IMR-90 (cell line): Measurements from ENCODE around the gene GPR27. TPM values are rescaled to one million over a fixed set of nuclear protein-coding genes. Genes with fewer than 3 reads are reported as not detected.

Experiments
- ATAC-seq: fragments of 200-7000 bp; cut with Tn5 transposase; 2 replicates; pipeline ENCODE4 v1.9.1; 2020; ENCODE audit warnings: low read depth, mild to moderate bottlenecking, moderate library complexity
- BruUV-seq: library from RNA; stranded (reverse); fragments of 400-500 nt; replicated peaks from 2 replicates; lab custom pipeline; 2021; lab: Mats Ljungman, UMichigan
- CTCF ChIA-PET: fragments of 300-600 bp; formaldehyde crosslinking; extraction: SDS; loops from one replicate; lab custom pipeline; 2021; ENCODE audit warnings: antibody characterized with exemption; lab: Yijun Ruan, JAX
- POLR2A ChIA-PET: fragments of 300-600 bp; sonication (Branson Sonifier 250); formaldehyde crosslinking; loops from one replicate; lab custom pipeline; 2022; ENCODE audit warnings: antibody characterized with exemption; ENCODE audit not compliant: unreplicated experiment; lab: Charles Lee
- DNase-seq: peaks from one replicate; pipeline ENCODE4 v3.0.0; 2013
- H2AFZ ChIP-seq: replicated peaks from 2 replicates; pipeline ENCODE3; 2013; ENCODE audit warnings: low read length, mild to moderate bottlenecking; ENCODE audit not compliant: poor library complexity
- H2AK5ac ChIP-seq: 2 replicates; pipeline ENCODE4 v1.6.1; 2013; ENCODE audit warnings: low read depth, low read length, inconsistent platforms
- H2AK9ac ChIP-seq: replicated peaks from 2 replicates; pipeline ENCODE3; 2013; ENCODE audit warnings: mild to moderate bottlenecking, low read depth, low read length, moderate library complexity; ENCODE audit not compliant: poor library complexity
- H2BK120ac ChIP-seq: 2 replicates; pipeline ENCODE4 v1.6.1; 2013; ENCODE audit warnings: low read depth, low read length, inconsistent platforms
- H2BK15ac ChIP-seq: 3 replicates; pipeline ENCODE4 v1.6.1; 2013; ENCODE audit warnings: low read depth, low read length, inconsistent platforms
- H2BK20ac ChIP-seq: 2 replicates; pipeline ENCODE4 v1.6.1; 2013; ENCODE audit warnings: low read depth, mild to moderate bottlenecking, inconsistent platforms, low read length, moderate library complexity
- H2BK5ac ChIP-seq: 2 replicates; pipeline ENCODE4 v1.6.1; 2013; ENCODE audit warnings: mild to moderate bottlenecking, low read depth, low read length, inconsistent platforms; ENCODE audit not compliant: poor library complexity, severe bottlenecking
- H3K14ac ChIP-seq: replicated peaks from 2 replicates; pipeline ENCODE4 v1.6.1; 2013; ENCODE audit warnings: low read depth, low read length, inconsistent platforms
- H3K18ac ChIP-seq: 2 replicates; pipeline ENCODE4 v1.6.1; 2013; ENCODE audit warnings: low read depth, low read length, control low read depth
- H3K23ac ChIP-seq: 2 replicates; pipeline ENCODE4 v1.6.1; 2013; ENCODE audit warnings: low read depth, low read length, inconsistent platforms
- H3K27ac ChIP-seq: 2 replicates; pipeline ENCODE4 v1.5.1; 2013; ENCODE audit warnings: mild to moderate bottlenecking, control low read depth, low read length; ENCODE audit not compliant: insufficient read depth
- H3K27me3 ChIP-seq: 2 replicates; pipeline ENCODE4 v1.6.1; 2013; ENCODE audit warnings: low read length; ENCODE audit not compliant: control insufficient read depth, insufficient read depth
- H3K36me3 ChIP-seq: 2 replicates; pipeline ENCODE4 v1.6.1; 2013; ENCODE audit warnings: low read length, mixed read lengths; ENCODE audit not compliant: control insufficient read depth, insufficient read depth
- H3K4ac ChIP-seq: 2 replicates; pipeline ENCODE4 v1.6.1; 2013; ENCODE audit warnings: low read depth, low read length, inconsistent platforms
- H3K4me1 ChIP-seq: 2 replicates; pipeline ENCODE4 v1.6.1; 2013; ENCODE audit warnings: low read length, mixed read lengths; ENCODE audit not compliant: control insufficient read depth, insufficient read depth
- H3K4me2 ChIP-seq: 2 replicates; pipeline ENCODE4 v1.6.1; 2013; ENCODE audit warnings: low read depth, mild to moderate bottlenecking, control low read depth, low read length, moderate library complexity
- H3K4me3 ChIP-seq: 2 replicates; pipeline ENCODE4 v1.5.1; 2013; ENCODE audit warnings: low read depth, mild to moderate bottlenecking, control low read depth, low read length, moderate library complexity; ENCODE audit not compliant: insufficient read depth
- H3K56ac ChIP-seq: 2 replicates; pipeline ENCODE4 v1.6.1; 2013; ENCODE audit warnings: low read length, inconsistent platforms; ENCODE audit not compliant: insufficient read depth; ENCODE audit errors: extremely low read depth
- H3K79me1 ChIP-seq, 2 experiments: 2 replicates each; pipeline ENCODE4 v1.6.1; 2013; ENCODE audit warnings: low read length in 2 of 2, inconsistent platforms in 1 of 2, low read depth in 1 of 2
- H3K9ac ChIP-seq: 2 replicates; pipeline ENCODE4 v1.6.1; 2013; ENCODE audit warnings: low read depth, low read length, control low read depth
- H3K9me1 ChIP-seq: 2 replicates; pipeline ENCODE4 v1.6.1; 2013; ENCODE audit warnings: low read length, inconsistent platforms; ENCODE audit not compliant: insufficient read depth
- H3K9me3 ChIP-seq: 2 replicates; pipeline ENCODE4 v1.6.1; 2013; ENCODE audit warnings: low read length; ENCODE audit not compliant: control insufficient read depth, insufficient read depth
- H4K20me1 ChIP-seq: 2 replicates; pipeline ENCODE4 v1.6.1; 2013; ENCODE audit warnings: low read length, inconsistent platforms; ENCODE audit not compliant: insufficient read depth
- H4K5ac ChIP-seq: 2 replicates; pipeline ENCODE4 v1.6.1; 2013; ENCODE audit warnings: mild to moderate bottlenecking, low read depth, low read length, control low read depth
- H4K8ac ChIP-seq, 2 experiments: 2 replicates each; pipeline ENCODE4 v1.6.1; 2013; ENCODE audit warnings: low read depth in 2 of 2, low read length in 2 of 2, control low read depth in 1 of 2, inconsistent platforms in 1 of 2
- H4K91ac ChIP-seq: 2 replicates; pipeline ENCODE4 v1.6.1; 2013; ENCODE audit warnings: low read depth, low read length, inconsistent platforms; ENCODE audit not compliant: insufficient read depth
- CTCF ChIP-seq: conservative IDR thresholded peaks from 2 replicates; pipeline ENCODE4 v1.5.1; 2012; ENCODE audit warnings: mild to moderate bottlenecking, low read depth, low read length, improper control_type of control experiment
- WGBS, 2 experiments: methylation state at CpG; one replicate each; pipeline versions ENCODE4 v1.1.5 to v1.1.7; 2013; ENCODE audit warnings: missing lambda C conversion rate in 2 of 2; ENCODE audit not compliant: insufficient read length in 1 of 2; ENCODE audit errors: extremely low coverage in 2 of 2; 5-methylcytosine and 5-hydroxymethylcytosine counted together
- dilution Hi-C: fragments of 300-500 bp; cut with HindIII; formaldehyde crosslinking; loops from one replicate; pipeline ENCODE4 v1.14.3; 2018; ENCODE audit warnings: low sequenced_read_pairs; ENCODE audit not compliant: unreplicated experiment
- in situ Hi-C: fragments of 300-500 bp; cut with MboI; formaldehyde crosslinking; loops from 3 replicates; pipeline ENCODE4 v1.14.3; 2019; ENCODE audit warnings: low sequenced_read_pairs, inconsistent platforms, mixed read lengths
- intact Hi-C: fragments of 100-400 bp; cut with micrococcal nuclease; formaldehyde crosslinking; loops from 2 replicates; pipeline ENCODE4 v1.10.0; 2022
- polyA plus RNA-seq, 3 experiments: library from polyadenylated mRNA; depleted of rRNA; stranded (reverse); fragments of >200 nt; gene quantifications; 2 replicates each; pipeline ENCODE4 v1.2.3, GENCODE V29; 2012; ENCODE audit warnings: low replicate concordance in 1 of 3
- total RNA-seq: library from RNA; depleted of rRNA; stranded (reverse); fragments of >200 nt; gene quantifications from 2 replicates; pipeline ENCODE4 v1.2.3, GENCODE V29; 2012

The GPR27 gene
- total and polyA plus RNA-seq, 2 of the 4 experiments (the other 2 are of a cell fraction), result not detected

- Histone ChIP-seq H3K36me3 (no peaks in the 10 kb centered on the region), H3K9me3 (no peaks in the 10 kb centered on the region), H3K18ac (no peak overlapping the region), H4K5ac (no peak overlapping the region), H3K27me3 (peaks cover 4% of the 10 kb centered on the region), H2AK5ac (no peak overlapping the region), H2BK15ac (no peak overlapping the region), H3K4me2 (no peak overlapping the region), H2BK120ac (no peak overlapping the region), H3K4ac (no peak overlapping the region), H3K4me1 (no peaks in the 10 kb centered on the region), H3K9ac (no peak overlapping the region), H3K27ac (no peak overlapping the region), H4K20me1 (no peaks in the 10 kb centered on the region), H2BK20ac (no peak overlapping the region), H3K4me3 (no peak overlapping the region), H2AFZ (no peak overlapping the region), H4K91ac (no peak overlapping the region), H2BK5ac (no peak overlapping the region), H3K23ac (no peak overlapping the region), H2AK9ac (no peak overlapping the region), H3K56ac (no peak overlapping the region), H3K79me1 (no peaks in the 10 kb centered on the region), H4K8ac (no peak overlapping the region), H3K9me1 (no peaks in the 10 kb centered on the region), H3K14ac (no peak overlapping the region)
- 100% methylated on average over 1 of the region's 2 CpGs; no CpG with 5 or more reads in 1 of the 2 experiments for WGBS, 2 experiments
- dilution Hi-C loops (no loop called here), in situ Hi-C loops (no loop called here), intact Hi-C loops (no loop called here)
- TF ChIP-seq CTCF, result no peak
- no TSS peak for BruUV-seq
- POLR2A ChIA-PET, result interaction anchor here (0.6 kb wide), 1 partner anchor 1009 kb away, joined by 4 read pairs; no protein-coding TSS in a partner anchor
- CTCF ChIA-PET, result no interaction called here
- no peak for ATAC-seq
- no peak for DNase-seq
These were observed 48.3 kb downstream of the GPR27 start for GRCh38 chr3:71801986-71802385.
